K562 (cell line): ENCODE data around the gene AQP9. TPM values are rescaled to one million over a fixed set of nuclear protein-coding genes. Genes with fewer than 3 reads are reported as not detected.

Source experiments
- CHAMP1 ChIP-seq: fragments of 450-650 bp; IDR thresholded peaks from 2 replicates; pipeline ENCODE4 v1.6.1; 2016; ENCODE audit warnings: mild to moderate bottlenecking
- CHD2 ChIP-seq: IDR thresholded peaks from 2 replicates; pipeline ENCODE4 v1.6.1; 2011; ENCODE audit warnings: low read depth, low read length
- CLOCK ChIP-seq: fragments of 250-450 bp; sonication (Bioruptor Pico); IDR thresholded peaks from 2 replicates; pipeline ENCODE4 v1.4.0; 2020; ENCODE audit warnings: mild to moderate bottlenecking, moderate library complexity, borderline replicate concordance
- FOXA1 ChIP-seq: fragments of 450-650 bp; IDR thresholded peaks from 2 replicates; pipeline ENCODE4 v1.6.1; 2016; ENCODE audit warnings: mild to moderate bottlenecking, borderline replicate concordance
- FUS ChIP-seq: fragments of 200-400 bp; formaldehyde crosslinking; optimal IDR thresholded peaks from 2 replicates; pipeline ENCODE3; 2017; ENCODE audit warnings: low read depth, low read length
- HES1 ChIP-seq: fragments of 450-650 bp; IDR thresholded peaks from 2 replicates; pipeline ENCODE4 v1.6.1; 2016; ENCODE audit warnings: low read depth, mild to moderate bottlenecking, moderate library complexity
- HSF4 ChIP-seq: fragments of 250-450 bp; sonication (Bioruptor Pico); IDR thresholded peaks from 2 replicates; pipeline ENCODE4 v2.1.2; 2022; ENCODE audit warnings: mild to moderate bottlenecking, moderate library complexity, borderline replicate concordance
- ID3 ChIP-seq, 2 experiments: fragments of 250-450 bp in 1 of 2; fragments of 450-650 bp in 1 of 2; sonication (Bioruptor Pico) in 1 of 2; IDR thresholded peaks; 2 replicates each; pipeline versions ENCODE4 v1.6.1 to v1.8.0; 2016 to 2021; ENCODE audit warnings: mild to moderate bottlenecking in 2 of 2, moderate library complexity in 2 of 2, missing compliant biosample characterization in 1 of 2, missing genetic modification characterization in 1 of 2
- MIER1 ChIP-seq: fragments of 450-650 bp; IDR thresholded peaks from 2 replicates; pipeline ENCODE4 v1.6.1; 2016; ENCODE audit warnings: antibody characterized with exemption, mild to moderate bottlenecking, low read depth
- TEAD2 ChIP-seq: fragments of 450-650 bp; IDR thresholded peaks from 2 replicates; pipeline ENCODE4 v1.6.1; 2016; ENCODE audit warnings: missing genetic modification characterization, control low read depth, missing compliant biosample characterization
- ZBTB49 ChIP-seq: sonication (generic); formaldehyde crosslinking; IDR thresholded peaks from 2 replicates; pipeline ENCODE4 v1.8.0; 2022; ENCODE audit warnings: missing genetic modification reagents, mild to moderate bottlenecking, borderline replicate concordance
- ZMIZ1 ChIP-seq, 2 experiments: fragments of 150-350 bp in 1 of 2; IDR thresholded peaks; 2 replicates each; pipeline ENCODE4 v1.6.1; 2012 to 2016; ENCODE audit warnings: low read depth in 2 of 2, low read length in 2 of 2, mild to moderate bottlenecking in 1 of 2, moderate library complexity in 1 of 2
- ZNF134 ChIP-seq: fragments of 250-450 bp; sonication (Bioruptor Pico); conservative IDR thresholded peaks from 2 replicates; pipeline ENCODE4 v1.4.0; 2020
- ZNF75A ChIP-seq: fragments of 450-650 bp; formaldehyde crosslinking; IDR thresholded peaks from 2 replicates; pipeline ENCODE4 v1.4.0; 2020; ENCODE audit warnings: mild to moderate bottlenecking
- polyA plus RNA-seq, 8 experiments: library from polyadenylated mRNA; depleted of rRNA in 4 of 8; stranded (reverse) in 5 of 8; unstranded in 3 of 8; fragments of >200 nt; fragmentation: Nextera tagmentation in 2 of 8; fragmentation: Illumina TruSeq in 1 of 8; extraction: Ambion mirVana in 2 of 8; extraction: Trizol in 1 of 8; gene quantifications; 2 replicates each; pipeline versions ENCODE4 v1.2.1 to v1.2.3, GENCODE V29; 2011 to 2014; ENCODE audit warnings: inconsistent platforms in 1 of 8, missing spikeins in 1 of 8
- total RNA-seq, 7 experiments: library from RNA; depleted of rRNA in 6 of 7; stranded (reverse); fragments of >200 nt in 6 of 7; fragmentation: Illumina TruSeq in 2 of 7; extraction: Trizol in 2 of 7; gene quantifications; 2 replicates each; pipeline versions ENCODE4 v1.2.1 to v1.2.3, GENCODE V29; 2011 to 2021; ENCODE audit warnings: low replicate concordance in 1 of 7

The AQP9 gene
- total and polyA plus RNA-seq, 9 of the 15 experiments (the other 6 are each of a cell fraction or from before 2014, with no cell fraction given): 0.04 to 0.33 (median 0.07) TPM; not detected in 4

- TF ChIP-seq ZBTB49 (CRISPR knock-in tag): no peak
- no peak for TF ChIP-seq ZNF134
- no peak for TF ChIP-seq CHAMP1
- no peak for TF ChIP-seq HES1
- no peak for TF ChIP-seq ZNF75A (CRISPR knock-in tag)
- no peak for TF ChIP-seq FUS
- no peak for TF ChIP-seq ID3 (CRISPR knock-in tag; IDR thresholded peaks at IDR 0.05)
- TF ChIP-seq ID3 (tag; IDR thresholded peaks at IDR 0.05): no peak
- no peak for TF ChIP-seq ZMIZ1 (IDR thresholded peaks at IDR 0.05; ENCODE audit: low read depth in 2 of 2, low read length in 2 of 2)
- peak; percentile 65; the same call in 1 of the 2 replicates for TF ChIP-seq MIER1
- no peak for TF ChIP-seq CLOCK (CRISPR knock-in tag)
- TF ChIP-seq CHD2: no peak
- no peak for TF ChIP-seq TEAD2
- TF ChIP-seq FOXA1: no peak
- TF ChIP-seq HSF4 (CRISPR knock-in tag): no peak
Measured at GRCh38 chr15:58179206-58179605, 41.0 kb downstream of the AQP9 start (continued).
